HG03457 (cell line): Measurements from ENCODE around the gene TEP1.
A peak's percentile ranks its signal among the peaks of the same experiment; 100 is the strongest.
"Not testable (repeated sequence)": the region's sequence is repeated elsewhere in the genome, so short reads cannot be mapped to it uniquely, and the experiment has no call there.

Experiments used
- ATAC-seq: cut with Tn5 transposase; IDR thresholded peaks from one replicate; pipeline ENCODE4 v1.9.1; 2021; ENCODE audit warnings: moderate number of reproducible peaks; ENCODE audit not compliant: unreplicated experiment

Gene TEP1

DNA sequence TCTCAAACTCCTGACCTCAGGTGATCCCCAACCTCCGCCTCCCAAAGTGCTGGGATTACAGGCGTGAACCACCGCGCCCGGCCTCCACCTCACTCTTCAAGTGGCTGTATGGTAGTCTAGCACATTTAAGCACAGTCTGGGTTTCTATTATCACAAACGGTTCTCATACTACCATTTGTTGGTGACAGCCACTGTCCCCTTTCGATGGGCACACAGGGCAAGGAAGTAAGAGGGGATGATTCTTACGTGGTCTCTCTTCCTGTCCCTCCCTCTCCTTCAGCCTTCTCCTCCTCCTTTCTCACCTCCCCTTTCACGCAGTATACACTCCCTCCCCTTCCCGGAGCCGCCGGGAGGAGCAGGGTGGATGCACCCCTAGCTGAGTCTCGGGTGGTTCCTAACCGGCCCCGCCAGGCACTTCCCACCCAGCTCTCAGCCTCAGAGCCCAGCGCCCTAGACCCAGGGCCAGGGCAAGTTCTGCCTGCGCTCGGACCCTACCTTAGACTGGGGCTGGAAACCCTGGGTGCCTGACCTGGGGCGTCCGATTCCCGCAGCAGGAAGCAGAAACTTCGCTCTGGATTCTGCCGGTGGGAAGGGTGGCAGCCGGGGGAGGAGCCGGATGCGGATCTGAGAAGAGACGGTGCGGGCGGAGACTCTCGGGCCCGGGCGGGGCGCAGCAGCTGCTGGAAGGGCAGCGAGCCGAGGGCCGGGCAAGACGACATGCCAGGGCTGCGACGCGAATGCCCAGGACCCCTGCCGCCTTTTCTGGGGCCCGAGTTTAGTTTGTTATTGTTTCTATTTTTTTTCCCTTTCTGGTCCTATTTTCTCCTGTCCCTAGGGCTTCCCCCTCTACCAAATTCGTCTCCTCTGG is at the start of gene TEP1:
Gene TEP1, minus strand, starts transcription at position 626 of the 868 bp plus-strand sequence. CDS start 5,062 bp downstream, outside the sequence.
- ATAC-seq = peak; percentile 58

DNA sequence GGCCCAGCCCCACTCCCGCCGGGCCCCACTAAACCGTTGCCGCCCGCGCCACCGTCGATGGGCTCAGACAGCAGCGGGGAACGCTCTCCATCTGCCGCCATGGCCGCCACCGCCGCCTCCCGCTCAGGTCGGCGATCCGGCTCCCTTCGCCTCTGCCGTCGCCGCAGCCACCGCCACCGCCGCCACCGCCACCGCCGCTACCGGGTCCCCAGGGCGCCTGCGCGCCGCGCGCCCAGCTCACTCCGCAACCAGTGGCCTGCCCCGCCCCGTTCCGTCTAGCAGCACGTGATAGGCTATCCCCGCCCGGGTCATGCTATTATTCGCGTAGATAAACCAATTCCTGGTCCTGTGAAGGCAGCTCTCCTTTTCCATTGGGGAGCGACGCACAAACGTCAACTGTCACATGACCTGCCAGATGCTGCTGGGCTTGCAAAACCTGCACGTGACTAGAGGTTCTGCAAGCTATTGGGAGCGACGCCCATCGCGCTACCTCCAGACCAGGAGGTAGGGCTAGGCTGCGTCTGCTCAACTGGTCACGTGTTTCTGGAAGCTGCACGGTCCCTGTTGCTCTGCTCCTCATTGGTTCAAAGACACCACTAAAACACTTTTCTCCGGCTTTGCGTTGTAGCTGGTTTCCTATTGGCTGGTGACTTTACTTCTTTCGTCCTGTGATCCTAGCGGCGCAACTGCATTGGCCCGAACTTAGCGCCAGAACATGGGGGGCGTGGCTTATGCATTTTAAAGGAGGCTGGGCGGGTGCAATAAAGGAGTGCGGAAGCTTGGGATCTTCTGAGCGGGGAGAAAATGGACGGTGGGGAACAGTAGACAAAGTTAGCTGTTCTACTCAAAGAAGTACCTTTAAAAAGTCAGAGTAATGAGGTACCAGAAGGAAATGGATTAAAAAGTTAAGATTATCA is 48.2 kb upstream of the TEP1 start, which contains the start of gene PIP4P1:
Gene PIP4P1, minus strand, starts transcription at position 210 of the 917 bp plus-strand sequence. Its CDS starts 109 bp downstream, at position 101.
- ATAC-seq = peak; percentile 91

DNA sequence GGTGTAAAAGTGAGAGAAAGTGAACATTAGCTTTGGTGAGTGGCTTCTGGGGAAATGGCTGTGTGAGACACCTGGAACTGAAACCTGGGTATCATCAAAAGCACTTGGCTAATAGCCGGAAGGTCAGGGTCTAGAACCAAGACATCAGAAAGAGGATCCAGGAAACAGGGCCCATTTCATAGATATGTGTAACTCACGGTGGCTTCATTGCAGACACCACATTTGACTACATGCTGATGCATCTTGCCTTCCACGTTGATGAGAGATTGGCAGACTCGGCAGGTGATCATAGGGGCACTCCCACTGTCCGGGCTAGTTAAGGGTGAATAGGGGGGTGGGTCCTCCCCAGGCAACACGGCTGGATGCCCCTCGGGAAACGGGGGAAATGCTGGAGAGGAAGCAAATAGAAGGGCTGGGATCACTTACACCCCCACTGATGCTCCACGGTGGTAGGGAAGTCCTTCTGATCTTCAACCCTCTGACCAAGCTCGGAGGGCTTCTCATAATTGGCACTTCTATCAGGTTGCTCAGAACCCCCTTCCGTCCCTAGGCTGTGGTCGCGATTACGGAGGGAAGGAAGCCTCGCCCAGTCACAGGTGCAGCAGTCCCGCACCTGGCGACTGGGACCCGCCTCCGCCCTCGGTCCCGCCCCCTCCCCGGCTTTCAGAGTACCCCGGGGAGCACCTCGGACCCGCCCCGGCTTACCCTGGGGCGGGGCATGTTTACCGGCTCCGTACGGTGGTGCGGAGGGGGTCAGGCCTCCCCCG is 47.3 kb upstream of the TEP1 start:
- no peak for ATAC-seq

DNA sequence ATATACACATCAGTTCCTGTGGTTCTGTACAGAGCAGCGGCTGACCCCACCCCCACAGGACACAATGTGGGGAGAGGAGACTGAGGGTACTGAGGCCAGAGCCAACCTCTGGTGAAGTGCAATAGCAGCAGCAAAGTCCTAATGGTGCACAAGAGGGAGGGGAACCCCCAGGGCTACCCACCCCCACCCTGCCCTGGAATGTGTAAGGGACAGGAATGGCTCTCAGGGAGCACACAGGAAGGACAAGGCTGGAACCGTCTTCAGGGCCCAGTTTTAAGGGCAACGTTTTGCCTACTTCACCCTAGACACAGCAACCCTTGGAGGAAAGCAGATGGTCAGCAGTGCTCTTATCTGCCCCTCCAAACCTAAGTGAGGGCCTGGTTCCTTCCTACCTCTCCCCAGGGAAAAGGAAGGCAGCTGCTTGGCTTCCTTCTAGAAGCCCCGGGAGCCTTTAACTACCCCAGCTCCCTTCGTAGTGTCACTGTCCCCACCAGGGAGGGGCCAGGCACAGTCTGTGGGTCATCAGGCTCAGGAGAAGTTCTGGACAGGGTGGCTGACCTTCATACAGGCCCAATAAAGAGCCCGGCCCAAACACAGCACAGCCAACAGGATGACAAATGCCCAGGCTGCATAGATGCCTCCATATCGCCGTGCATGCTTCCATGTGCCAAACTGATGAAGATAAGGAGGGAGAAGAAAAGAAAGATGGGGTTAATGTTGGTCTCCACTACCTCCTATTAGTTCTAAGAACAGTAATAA is 44.9 kb upstream of the TEP1 start:
- ATAC-seq = no peak

DNA sequence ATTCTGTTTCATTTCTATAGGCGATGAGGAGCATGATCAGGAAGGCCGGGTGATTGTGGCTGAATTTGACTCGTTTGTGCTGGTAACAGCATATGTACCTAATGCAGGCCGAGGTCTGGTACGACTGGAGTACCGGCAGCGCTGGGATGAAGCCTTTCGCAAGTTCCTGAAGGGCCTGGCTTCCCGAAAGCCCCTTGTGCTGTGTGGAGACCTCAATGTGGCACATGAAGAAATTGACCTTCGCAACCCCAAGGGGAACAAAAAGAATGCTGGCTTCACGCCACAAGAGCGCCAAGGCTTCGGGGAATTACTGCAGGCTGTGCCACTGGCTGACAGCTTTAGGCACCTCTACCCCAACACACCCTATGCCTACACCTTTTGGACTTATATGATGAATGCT is 43.7 kb upstream of the TEP1 start:
- no peak for ATAC-seq

DNA sequence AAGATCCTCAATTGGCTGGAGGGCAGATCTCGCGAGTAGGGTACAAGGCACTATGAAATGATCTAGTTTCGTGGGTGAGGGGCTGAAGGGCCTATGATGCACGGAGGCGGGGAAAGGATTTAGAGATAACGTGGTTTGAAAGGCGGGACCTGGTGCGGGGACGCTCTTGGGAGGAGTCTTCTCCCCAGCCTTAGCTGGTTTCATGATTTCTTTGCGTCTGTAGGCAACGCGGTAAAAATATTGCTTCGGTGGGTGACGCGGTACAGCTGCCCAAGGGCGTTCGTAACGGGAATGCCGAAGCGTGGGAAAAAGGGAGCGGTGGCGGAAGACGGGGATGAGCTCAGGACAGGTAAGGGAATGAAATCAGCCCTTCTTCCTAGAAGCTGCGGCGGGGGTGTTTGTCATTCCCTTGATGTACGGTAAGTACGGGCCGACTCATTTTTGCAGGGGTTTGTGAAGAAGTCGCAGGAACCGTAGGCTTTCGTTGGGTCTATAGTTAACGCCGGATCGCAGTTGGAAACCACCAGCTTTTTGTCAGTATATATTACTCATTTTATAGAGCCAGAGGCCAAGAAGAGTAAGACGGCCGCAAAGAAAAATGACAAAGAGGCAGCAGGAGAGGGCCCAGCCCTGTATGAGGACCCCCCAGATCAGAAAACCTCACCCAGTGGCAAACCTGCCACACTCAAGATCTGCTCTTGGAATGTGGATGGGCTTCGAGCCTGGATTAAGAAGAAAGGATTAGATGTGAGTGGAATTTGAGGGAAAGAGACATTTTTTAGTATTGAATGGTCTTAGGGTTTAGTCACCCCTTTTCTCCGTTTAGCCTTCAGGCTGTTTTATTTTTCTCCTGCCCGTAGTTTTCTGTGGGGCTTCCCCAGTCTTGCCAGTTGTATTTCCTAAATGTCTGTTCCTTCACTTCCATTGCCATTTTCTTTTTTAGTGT is 42.3 kb upstream of the TEP1 start:
- ATAC-seq = peak; percentile 32

DNA sequence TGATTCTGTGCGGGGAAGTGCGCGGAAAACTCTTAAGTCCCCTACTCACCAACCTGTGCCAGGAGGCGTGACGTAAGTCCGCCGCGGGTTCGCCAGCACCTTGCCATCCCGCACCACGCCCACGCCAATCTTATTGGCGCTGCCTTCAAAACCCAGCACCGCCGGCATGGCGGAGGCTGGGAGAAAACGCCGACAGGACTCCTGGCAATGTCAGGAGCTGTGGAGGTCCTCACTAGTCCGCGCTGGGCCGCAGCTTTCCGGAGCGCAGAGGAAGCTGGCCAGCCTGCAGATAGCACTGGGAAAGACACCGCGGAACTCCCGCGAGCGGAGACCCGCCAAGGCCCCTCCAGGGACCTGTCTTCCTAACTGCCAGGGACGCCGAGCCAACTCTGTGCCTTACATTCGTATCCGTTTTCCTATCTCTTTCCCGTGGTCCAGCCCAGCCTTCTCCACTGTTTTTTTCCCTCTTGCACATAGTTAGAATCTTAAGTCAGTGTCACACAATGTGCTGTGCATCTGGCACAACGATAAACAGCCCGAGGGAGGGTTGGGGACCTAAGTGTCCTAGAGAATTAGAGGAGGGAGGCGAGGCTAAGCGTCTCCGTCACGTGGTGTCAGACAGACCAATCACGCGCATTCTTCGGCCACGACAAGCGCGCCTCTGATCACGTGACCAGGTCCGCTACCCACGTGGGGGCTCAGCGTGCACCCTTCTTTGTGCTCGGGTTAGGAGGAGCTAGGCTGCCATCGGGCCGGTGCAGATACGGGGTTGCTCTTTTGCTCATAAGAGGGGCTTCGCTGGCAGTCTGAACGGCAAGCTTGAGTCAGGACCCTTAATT is 41.4 kb upstream of the TEP1 start, which contains the start of the genes APEX1 and OSGEP:
Gene APEX1, plus strand, starts transcription at position 711 of the 839 bp plus-strand sequence. CDS start 420 bp downstream, outside the sequence.
Gene OSGEP, minus strand, starts transcription at position 297 of the 839 bp plus-strand sequence. Its CDS starts 129 bp downstream, at position 168.
- ATAC-seq = peak; percentile 72

DNA sequence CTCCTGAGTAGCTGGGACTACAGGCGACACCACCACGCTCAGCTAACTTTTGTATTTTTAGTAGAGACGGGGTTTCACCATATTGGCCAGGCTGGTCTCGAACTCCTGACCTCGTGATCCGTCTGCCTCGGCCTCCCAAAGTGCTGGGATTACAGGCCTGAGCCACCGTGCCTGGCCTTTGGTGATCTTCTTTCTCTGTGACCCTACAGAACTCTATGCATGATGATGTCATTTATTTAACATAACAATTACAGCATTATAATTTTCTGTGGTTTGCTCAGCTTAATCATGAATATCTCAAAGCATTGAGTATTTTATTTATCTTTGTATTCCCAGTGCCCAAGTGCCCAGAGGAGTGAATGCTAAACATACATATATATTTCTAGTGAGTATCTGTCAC is 39.5 kb upstream of the TEP1 start:
- ATAC-seq = not testable (repeated sequence)

DNA sequence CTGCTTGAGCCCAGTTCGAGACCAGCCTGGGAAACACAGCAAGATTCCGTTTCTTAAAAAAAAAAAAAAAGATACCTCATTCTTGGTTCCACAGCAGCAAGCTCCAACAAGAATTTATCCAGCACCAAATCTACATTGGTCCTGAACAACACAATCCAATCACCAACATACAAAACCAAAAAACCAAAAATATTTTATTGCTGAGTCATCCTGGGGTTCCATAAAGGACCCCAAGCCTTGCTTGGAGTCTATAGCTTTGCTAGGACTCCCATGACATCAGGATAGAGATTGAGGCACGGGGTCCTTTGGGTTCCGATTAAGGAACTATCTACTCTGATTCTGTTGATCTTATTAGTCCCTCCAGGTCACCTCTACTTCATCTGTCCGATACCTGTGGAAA is 33.6 kb upstream of the TEP1 start:
- no peak for ATAC-seq

DNA sequence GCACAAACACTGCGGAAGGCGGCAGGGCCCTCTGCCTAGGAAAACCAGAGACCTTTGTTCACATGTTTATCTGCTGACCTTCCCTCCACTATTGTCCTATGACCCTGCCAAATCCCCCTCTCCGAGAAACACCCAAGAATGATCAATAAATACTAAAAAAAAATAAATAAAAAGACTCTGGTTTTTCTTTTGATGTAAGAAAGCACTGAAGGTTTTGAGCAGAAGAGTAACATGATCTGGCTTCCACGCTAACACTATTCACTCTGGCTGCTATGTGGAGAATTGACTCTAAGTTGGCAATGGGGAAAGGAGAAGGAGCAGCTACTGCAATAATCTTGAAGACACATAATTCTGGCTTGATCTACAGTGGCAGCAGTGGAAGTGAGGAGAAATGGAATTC is 30.3 kb upstream of the TEP1 start:
- ATAC-seq = not testable (repeated sequence)

DNA sequence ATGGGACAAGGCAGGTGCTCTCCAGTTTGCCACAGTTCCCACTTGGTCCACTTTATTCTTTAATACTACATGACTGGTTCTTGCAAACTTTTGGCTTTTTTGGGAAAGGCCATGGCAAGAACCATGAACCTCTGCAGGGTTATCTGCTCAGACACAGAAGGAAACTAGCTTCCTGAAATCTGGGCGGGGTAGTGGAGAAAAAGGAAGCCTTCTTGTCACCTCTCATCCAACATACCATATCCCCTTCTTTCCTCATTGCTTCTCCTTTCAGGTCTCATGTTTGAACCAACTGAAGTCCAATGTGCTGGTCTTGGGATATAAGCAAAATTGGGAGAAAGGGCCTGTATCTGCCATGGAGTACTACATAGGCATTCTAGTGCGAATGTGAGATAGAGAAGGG is 28.2 kb upstream of the TEP1 start:
- ATAC-seq = no peak

DNA sequence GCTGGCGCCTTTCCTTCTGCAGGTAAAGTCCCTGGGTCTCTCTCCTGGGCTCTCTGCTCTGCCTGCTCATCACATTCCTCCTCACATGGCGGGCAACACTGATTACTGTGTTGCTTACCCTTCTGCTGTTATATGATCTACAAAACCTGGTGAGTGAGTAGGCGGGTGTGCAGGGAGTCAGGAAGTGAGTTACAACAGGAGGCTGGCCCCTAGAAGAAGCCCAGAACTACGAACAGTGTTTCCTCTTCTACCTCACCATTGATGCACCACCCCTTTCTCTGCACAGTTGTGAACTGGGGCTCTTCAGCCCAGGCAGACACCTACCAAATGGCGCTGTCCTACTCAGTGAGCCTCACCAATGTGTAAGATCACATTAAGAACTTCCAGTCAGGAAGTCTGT is 27.6 kb upstream of the TEP1 start:
- ATAC-seq = no peak

DNA sequence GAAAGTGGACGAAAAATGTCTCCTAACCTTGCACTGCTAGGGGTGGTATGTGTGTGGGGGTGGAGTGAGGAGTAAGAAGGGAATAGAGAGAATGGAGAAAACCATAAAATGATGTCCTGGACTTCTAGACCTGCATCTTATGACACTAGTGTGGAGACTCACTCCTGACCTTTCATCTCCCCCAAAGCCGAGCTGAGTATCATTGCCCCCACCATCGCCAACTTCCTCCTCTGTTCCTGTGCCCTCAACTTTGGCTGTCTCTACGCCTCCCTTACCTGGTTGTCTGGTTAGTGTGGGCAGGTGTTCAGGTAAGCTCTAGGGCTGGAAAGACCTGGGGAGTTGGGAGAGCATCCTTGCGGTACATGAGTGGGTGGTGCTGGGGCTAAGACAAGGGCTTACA is 27.2 kb upstream of the TEP1 start:
- ATAC-seq = no peak

DNA sequence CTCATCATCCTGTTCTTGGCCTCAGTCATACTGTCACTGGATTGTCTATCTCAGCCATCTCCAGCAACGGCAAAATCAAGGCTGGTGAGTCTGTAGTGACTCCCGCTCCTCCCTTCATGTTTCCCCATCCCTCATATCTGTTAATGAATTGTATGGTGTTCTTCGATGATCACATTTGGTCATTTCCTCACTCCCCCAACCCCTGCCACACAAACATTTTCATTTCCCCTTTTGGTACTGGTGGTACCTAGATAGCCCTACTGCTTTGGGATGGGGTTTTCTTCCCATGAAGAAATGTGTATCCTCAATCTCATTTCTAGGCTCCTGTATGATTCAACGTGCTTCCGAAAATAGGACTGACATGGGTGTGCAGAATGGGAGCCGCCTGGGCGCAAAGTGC is 25.4 kb upstream of the TEP1 start:
- no peak for ATAC-seq

DNA sequence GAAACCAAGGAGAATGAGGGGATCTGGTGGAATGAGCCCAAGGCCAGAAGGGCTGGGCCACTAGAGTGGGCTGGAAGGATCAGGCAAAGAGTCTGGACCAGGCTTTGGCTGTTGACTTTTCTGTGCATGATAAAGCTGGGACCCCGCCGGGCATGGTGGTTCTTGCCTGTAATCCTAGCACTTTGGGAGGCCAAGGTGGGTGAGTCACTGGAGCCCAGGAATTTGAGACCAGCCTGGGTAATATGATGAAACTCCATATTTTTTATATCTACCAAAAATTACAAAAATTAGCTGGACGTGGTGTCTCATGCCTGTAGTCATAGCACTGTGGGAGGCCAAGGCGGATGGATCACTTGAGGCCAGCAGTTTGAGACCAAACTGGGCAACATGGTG is 23.1 kb upstream of the TEP1 start:
- no peak for ATAC-seq

DNA sequence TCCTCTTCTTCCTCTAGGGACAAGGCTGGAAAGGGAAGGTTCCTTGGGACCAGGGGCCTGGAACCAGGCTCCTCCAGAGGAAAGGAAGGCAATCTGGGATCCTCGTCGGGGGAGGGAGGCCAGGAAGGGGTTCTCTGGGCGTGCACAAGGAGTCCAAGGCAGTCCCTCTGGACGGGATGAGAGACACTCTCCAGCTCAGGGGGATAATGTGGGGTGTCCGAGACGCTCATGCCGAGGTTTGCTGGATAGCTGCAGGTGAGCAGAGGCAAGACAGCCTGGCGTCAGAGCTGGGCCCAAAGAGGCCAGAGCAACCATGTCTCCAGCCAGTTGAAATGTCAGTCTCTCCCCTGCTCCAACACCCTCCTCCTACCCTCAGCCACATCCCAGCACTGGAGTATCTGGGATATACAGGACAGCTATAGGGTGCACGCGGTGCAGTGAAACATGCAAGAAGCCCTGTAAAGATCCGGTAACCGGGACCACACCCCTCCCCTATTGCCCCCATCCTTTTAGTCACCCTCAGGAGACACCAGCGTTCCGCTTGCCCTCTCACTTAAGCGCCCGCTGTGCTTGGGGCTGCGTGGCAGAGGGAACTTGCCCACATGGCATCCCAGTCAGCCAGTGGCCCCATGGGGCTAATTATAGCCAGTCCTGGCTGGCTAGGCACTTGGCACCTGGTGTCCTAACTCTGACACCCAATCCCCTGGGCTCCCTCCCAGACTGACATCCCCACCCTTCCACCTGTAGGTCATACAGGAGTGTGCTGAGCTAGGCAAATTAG is 22.5 kb upstream of the TEP1 start, which contains the start of gene KLHL33:
Gene KLHL33, minus strand, starts transcription at position 585 of the 781 bp plus-strand sequence. Its CDS starts 355 bp downstream, at position 230.
- ATAC-seq = no peak
